ENCODE results near the gene SUCLG2. TPM values are rescaled to one million over a fixed set of nuclear protein-coding genes. Genes with fewer than 3 reads are reported as not detected.
A peak's percentile ranks its signal among the peaks of the same experiment; 100 is the strongest.

The SUCLG2 gene
- total and polyA plus RNA-seq, 2 donors (not counting 1 experiment from before 2014, with no cell fraction given) = 56.8 to 87.4 TPM

DNA sequence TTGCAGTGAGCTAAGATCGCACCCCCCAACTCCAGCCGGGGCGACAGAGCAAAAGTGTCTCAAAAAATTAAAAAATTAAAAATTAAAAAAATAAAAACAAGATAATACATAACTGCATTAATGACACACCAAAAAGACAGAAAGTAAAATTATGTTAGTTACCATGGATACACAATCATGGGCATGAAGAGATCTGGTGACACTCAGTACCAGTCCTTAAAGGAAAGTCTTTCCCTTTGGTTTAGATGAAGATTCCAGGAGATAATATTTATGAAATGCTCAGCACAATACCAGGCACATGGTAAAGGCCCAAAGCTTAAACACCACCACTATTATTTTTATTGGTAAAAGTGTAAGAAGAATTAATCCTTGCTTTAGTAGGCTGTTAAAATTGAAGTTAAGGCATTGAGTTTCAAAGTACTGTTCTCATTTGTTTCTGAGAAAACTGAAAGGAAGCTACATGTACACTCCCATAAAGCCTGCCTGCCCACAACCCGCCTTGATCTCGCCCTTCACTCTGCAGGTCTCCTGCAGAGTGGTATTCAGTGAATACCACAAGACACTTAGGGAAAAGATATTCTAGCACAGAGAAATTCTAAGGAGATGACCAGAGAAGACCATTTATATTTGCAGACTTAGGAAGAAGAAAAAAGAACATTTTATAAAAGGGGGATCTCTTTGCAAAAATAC, 52.3 kb downstream of the SUCLG2 start:
- H3K9me3 ChIP-seq (ENCODE audit: control insufficient read depth, insufficient read depth, low read depth, low read length) = no peaks in the 10 kb centered on the region
- H3K4me3 ChIP-seq (replicated peaks in 1 of 4; ENCODE audit: control extremely low read depth in 1 of 4, insufficient read depth in 1 of 4, low read depth in 3 of 4, low read length in 4 of 4) = no peak overlapping the region
- no peak overlapping the region for H3K4me2 ChIP-seq (ENCODE audit: extremely low read depth, insufficient read depth, low read length)
- DNase-seq (ENCODE audit: low read depth in 2 of 2) = peak in 1 of 2 donors; percentile 42
- H3K79me2 ChIP-seq (ENCODE audit: control insufficient read depth, insufficient read depth, low read length) = no peaks in the 10 kb centered on the region
- H3K9ac ChIP-seq (ENCODE audit: insufficient read depth, low read length) = no peak overlapping the region
- H4K20me1 ChIP-seq (ENCODE audit: control insufficient read depth, extremely low read depth, insufficient read depth, low read length) = no peaks in the 10 kb centered on the region
- TF ChIP-seq, protein P1, sequence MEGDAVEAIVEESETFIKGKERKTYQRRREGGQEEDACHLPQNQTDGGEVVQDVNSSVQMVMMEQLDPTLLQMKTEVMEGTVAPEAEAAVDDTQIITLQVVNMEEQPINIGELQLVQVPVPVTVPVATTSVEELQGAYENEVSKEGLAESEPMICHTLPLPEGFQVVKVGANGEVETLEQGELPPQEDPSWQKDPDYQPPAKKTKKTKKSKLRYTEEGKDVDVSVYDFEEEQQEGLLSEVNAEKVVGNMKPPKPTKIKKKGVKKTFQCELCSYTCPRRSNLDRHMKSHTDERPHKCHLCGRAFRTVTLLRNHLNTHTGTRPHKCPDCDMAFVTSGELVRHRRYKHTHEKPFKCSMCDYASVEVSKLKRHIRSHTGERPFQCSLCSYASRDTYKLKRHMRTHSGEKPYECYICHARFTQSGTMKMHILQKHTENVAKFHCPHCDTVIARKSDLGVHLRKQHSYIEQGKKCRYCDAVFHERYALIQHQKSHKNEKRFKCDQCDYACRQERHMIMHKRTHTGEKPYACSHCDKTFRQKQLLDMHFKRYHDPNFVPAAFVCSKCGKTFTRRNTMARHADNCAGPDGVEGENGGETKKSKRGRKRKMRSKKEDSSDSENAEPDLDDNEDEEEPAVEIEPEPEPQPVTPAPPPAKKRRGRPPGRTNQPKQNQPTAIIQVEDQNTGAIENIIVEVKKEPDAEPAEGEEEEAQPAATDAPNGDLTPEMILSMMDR (conservative IDR thresholded peaks at IDR 0.05 in 1 of 2, IDR thresholded peaks at IDR 0.05 in 1 of 2; ENCODE audit: low read depth in 1 of 2, low read length in 2 of 2) = no peak
- no peak for TF ChIP-seq EZH2 (IDR thresholded peaks at IDR 0.05; ENCODE audit: low read length, missing control alignments)
- H3K4me1 ChIP-seq (ENCODE audit: control insufficient read depth, extremely low read depth, insufficient read depth, low read length) = peaks cover 2% of the 10 kb centered on the region
- no peaks in the 10 kb centered on the region for H3K27me3 ChIP-seq (ENCODE audit: control insufficient read depth, insufficient read depth, low read length)
- H2AFZ ChIP-seq (ENCODE audit: low read length) = no peak overlapping the region
- H3K27ac ChIP-seq (ENCODE audit: insufficient read depth, low read length) = no peak overlapping the region
- no peaks in the 10 kb centered on the region for H3K36me3 ChIP-seq (ENCODE audit: control insufficient read depth, insufficient read depth, low read length)

DNA sequence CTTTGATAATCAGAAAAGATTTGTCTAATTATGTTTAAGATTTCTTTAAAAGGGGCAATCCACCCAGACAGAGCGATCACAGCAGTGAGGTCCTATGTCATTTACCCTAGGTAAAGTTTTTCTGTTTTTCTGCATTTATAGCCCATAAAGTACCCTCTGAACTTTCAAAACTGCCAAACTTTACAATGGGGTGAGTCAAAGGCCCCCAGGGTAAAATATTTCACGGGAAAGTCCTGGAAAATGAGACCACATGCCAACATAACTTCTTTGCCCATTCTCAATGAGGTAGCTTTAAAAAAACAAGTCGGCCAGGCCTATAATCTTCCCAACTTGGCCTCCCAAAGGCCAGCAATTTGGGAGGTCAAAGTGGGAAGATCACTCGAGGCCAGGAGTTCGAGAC, 53.0 kb downstream of the SUCLG2 start:
- H3K36me3 ChIP-seq (ENCODE audit: control insufficient read depth, insufficient read depth, low read length) = no peaks in the 10 kb centered on the region
- peaks cover 2% of the 10 kb centered on the region for H3K4me1 ChIP-seq (ENCODE audit: control insufficient read depth, extremely low read depth, insufficient read depth, low read length)
- no peak overlapping the region for H3K4me2 ChIP-seq (ENCODE audit: extremely low read depth, insufficient read depth, low read length)
- no peak overlapping the region for H3K9ac ChIP-seq (ENCODE audit: insufficient read depth, low read length)
- no peak overlapping the region for H3K4me3 ChIP-seq (replicated peaks in 1 of 4; ENCODE audit: control extremely low read depth in 1 of 4, insufficient read depth in 1 of 4, low read depth in 3 of 4, low read length in 4 of 4)
- no peak for DNase-seq (ENCODE audit: low read depth in 2 of 2)
- no peaks in the 10 kb centered on the region for H3K27me3 ChIP-seq (ENCODE audit: control insufficient read depth, insufficient read depth, low read length)
- H3K9me3 ChIP-seq (ENCODE audit: control insufficient read depth, insufficient read depth, low read depth, low read length) = no peaks in the 10 kb centered on the region
- H3K79me2 ChIP-seq (ENCODE audit: control insufficient read depth, insufficient read depth, low read length) = no peaks in the 10 kb centered on the region
- TF ChIP-seq EZH2 (IDR thresholded peaks at IDR 0.05; ENCODE audit: low read length, missing control alignments) = no peak
- TF ChIP-seq, protein P1 (conservative IDR thresholded peaks at IDR 0.05 in 1 of 2, IDR thresholded peaks at IDR 0.05 in 1 of 2; ENCODE audit: low read depth in 1 of 2, low read length in 2 of 2) = no peak
- H2AFZ ChIP-seq (ENCODE audit: low read length) = no peak overlapping the region
- no peaks in the 10 kb centered on the region for H4K20me1 ChIP-seq (ENCODE audit: control insufficient read depth, extremely low read depth, insufficient read depth, low read length)
- no peak overlapping the region for H3K27ac ChIP-seq (ENCODE audit: insufficient read depth, low read length)

DNA sequence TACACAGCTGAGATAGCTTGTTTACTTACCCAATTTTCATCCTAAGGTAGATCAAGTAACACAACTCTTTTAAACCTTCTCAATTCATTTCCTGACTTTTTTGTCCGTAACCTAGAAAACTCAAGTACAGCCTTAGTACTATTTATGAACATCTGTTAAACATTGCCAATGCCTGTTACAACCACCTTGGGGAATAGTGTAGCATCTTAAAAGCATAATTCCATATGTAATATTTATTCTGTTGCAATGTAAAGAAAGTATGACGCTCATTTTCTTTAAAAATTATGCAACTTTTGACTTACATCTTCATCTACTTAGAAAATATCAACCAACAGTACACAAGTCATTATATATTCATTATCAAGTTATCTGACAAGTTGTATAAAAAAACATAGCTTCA, 54.6 kb downstream of the SUCLG2 start:
- Histone ChIP-seq H2AFZ (ENCODE audit: low read length) (no peak overlapping the region), H4K20me1 (ENCODE audit: control insufficient read depth, extremely low read depth, insufficient read depth, low read length) (no peaks in the 10 kb centered on the region), H3K9ac (ENCODE audit: insufficient read depth, low read length) (no peak overlapping the region), H3K27ac (ENCODE audit: insufficient read depth, low read length) (no peak overlapping the region), H3K9me3 (ENCODE audit: control insufficient read depth, insufficient read depth, low read depth, low read length) (no peaks in the 10 kb centered on the region), H3K27me3 (ENCODE audit: control insufficient read depth, insufficient read depth, low read length) (no peaks in the 10 kb centered on the region), H3K4me1 (ENCODE audit: control insufficient read depth, extremely low read depth, insufficient read depth, low read length) (peaks cover 2% of the 10 kb centered on the region), H3K4me3 (replicated peaks in 1 of 4; ENCODE audit: control extremely low read depth in 1 of 4, insufficient read depth in 1 of 4, low read depth in 3 of 4, low read length in 4 of 4) (no peak overlapping the region), H3K4me2 (ENCODE audit: extremely low read depth, insufficient read depth, low read length) (no peak overlapping the region), H3K79me2 (ENCODE audit: control insufficient read depth, insufficient read depth, low read length) (no peaks in the 10 kb centered on the region), H3K36me3 (ENCODE audit: control insufficient read depth, insufficient read depth, low read length) (no peaks in the 10 kb centered on the region)
- TF ChIP-seq, protein P1 (conservative IDR thresholded peaks at IDR 0.05 in 1 of 2, IDR thresholded peaks at IDR 0.05 in 1 of 2; ENCODE audit: low read depth in 1 of 2, low read length in 2 of 2) = no peak
- no peak for TF ChIP-seq EZH2 (IDR thresholded peaks at IDR 0.05; ENCODE audit: low read length, missing control alignments)
- no peak for DNase-seq (ENCODE audit: low read depth in 2 of 2)
